ENCODE measurements around the gene FAM3B. TPM values are rescaled to one million over a fixed set of nuclear protein-coding genes. Genes with fewer than 3 reads are reported as not detected.

FAM3B gene
- total and polyA plus RNA-seq, 7 donors, result 0.10 to 0.26 (median 0.19) TPM; not detected in 3

GRCh38 chr21:41362605-41363369, 46.2 kb downstream of the FAM3B start:
- Histone ChIP-seq H3K4me3 (peak overlapping the region; percentile 51), H3K4me1 (no peaks in the 10 kb centered on the region), H3K36me3 (ENCODE audit: insufficient read depth in 1 of 2, low read depth in 1 of 2) (no peaks in the 10 kb centered on the region), H3K27me3 (ENCODE audit: insufficient read depth in 3 of 3, low read length in 2 of 3) (no peaks in the 10 kb centered on the region), H3K27ac (peak overlapping the region; percentile 21), H3K9me3 (no peaks in the 10 kb centered on the region)
- intact Hi-C loops (cut with DNase I), result no loop called here
- 87 to 89% (median 89%) methylated on average over 16 of the region's 16 CpGs for WGBS, 3 donors
- no peak for TF ChIP-seq CTCF (IDR thresholded peaks at IDR 0.05)
- no peak for DNase-seq
- peak in 1 of 4 donors; percentile 6 for ATAC-seq

- 92 to 93% (median 92%) methylated on average over 18 of the region's 18 CpGs for WGBS, 3 donors
- H3K9me3 ChIP-seq, result no peaks in the 10 kb centered on the region
- no peaks in the 10 kb centered on the region for H3K36me3 ChIP-seq (ENCODE audit: insufficient read depth in 1 of 2, low read depth in 1 of 2)
- intact Hi-C loops (cut with DNase I), result no loop called here
- no peak for TF ChIP-seq CTCF (IDR thresholded peaks at IDR 0.05)
- DNase-seq (no peak), ATAC-seq (no peak)
- no peak overlapping the region for H3K4me3 ChIP-seq
- no peaks in the 10 kb centered on the region for H3K4me1 ChIP-seq
- H3K27ac ChIP-seq, result no peak overlapping the region
- peaks cover 0 to 4% (median 0%) of the 10 kb centered on the region in 3 donors for H3K27me3 ChIP-seq (ENCODE audit: insufficient read depth in 3 of 3, low read length in 2 of 3)
Observed at GRCh38 chr21:41363370-41364270, 47.0 kb downstream of the FAM3B start.

- H3K36me3 ChIP-seq (ENCODE audit: insufficient read depth in 1 of 2, low read depth in 1 of 2), result no peaks in the 10 kb centered on the region
- H3K4me3 ChIP-seq, result no peak overlapping the region
- H3K9me3 ChIP-seq, result no peaks in the 10 kb centered on the region
- DNase-seq (no peak), ATAC-seq (no peak)
- TF ChIP-seq CTCF (IDR thresholded peaks at IDR 0.05), result no peak
- 79 to 83% (median 82%) methylated on average over 6 of the region's 6 CpGs for WGBS, 3 donors
- H3K4me1 ChIP-seq, result no peaks in the 10 kb centered on the region
- no peak overlapping the region for H3K27ac ChIP-seq
- peaks cover 0 to 7% (median 0%) of the 10 kb centered on the region in 3 donors for H3K27me3 ChIP-seq (ENCODE audit: insufficient read depth in 3 of 3, low read length in 2 of 3)
- intact Hi-C loops (cut with DNase I), result no loop called here
Observed at GRCh38 chr21:41364308-41364707, 47.7 kb downstream of the FAM3B start.

DNA sequence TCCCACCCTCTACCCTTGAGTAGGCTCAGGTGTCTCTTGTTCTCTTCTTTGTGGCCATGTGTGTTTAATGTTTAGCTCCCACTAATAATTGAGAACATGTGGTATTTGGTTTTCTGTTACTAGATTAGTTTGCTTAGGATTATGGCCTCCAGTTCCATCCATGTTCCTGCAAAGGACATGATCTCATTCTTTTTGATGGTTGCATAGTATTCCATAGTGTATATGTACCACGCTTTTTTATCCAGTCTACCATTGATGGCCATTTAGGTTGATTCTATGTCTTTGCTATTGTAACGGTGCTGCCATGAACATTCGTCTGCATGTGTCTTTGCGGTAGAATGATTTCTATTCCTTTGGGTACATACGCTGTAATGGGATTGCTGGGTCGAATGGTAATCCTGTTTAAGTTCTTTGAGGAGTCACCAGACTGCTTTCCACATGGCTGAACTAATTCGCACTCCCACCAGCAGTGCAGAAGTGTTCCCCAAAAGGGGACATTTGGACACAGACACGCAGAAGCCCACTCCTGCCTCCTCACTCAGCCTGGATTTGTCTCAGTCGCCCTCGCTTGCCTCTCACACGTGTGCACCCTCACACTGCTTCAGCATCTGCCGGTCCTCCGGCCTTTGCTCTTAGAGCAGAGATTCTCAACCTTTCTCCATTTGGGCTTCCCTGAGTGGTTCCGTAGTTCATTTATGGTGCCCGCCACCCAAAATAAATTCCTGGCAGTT, 48.9 kb downstream of the FAM3B start:
- Histone ChIP-seq H3K27me3 (ENCODE audit: insufficient read depth in 3 of 3, low read length in 2 of 3) (peaks cover 0 to 7% (median 0%) of the 10 kb centered on the region in 3 donors), H3K27ac (no peak overlapping the region), H3K4me1 (no peaks in the 10 kb centered on the region), H3K4me3 (no peak overlapping the region), H3K36me3 (ENCODE audit: insufficient read depth in 1 of 2, low read depth in 1 of 2) (no peaks in the 10 kb centered on the region), H3K9me3 (no peaks in the 10 kb centered on the region)
- no peak for TF ChIP-seq CTCF (IDR thresholded peaks at IDR 0.05)
- intact Hi-C loops (cut with DNase I), result no loop called here
- ATAC-seq, result no peak
- WGBS, 3 donors, result 94 to 97% (median 96%) methylated on average over 15 of the region's 15 CpGs
- no peak for DNase-seq

All from psoas muscle (tissue), 8 donors.